CD14-positive monocyte (primary cell): ENCODE results near the gene SEC14L1. TPM values are rescaled to one million over a fixed set of nuclear protein-coding genes. Genes with fewer than 3 reads are reported as not detected.

Experiments used
- DNase-seq, 3 donors: peaks; one replicate each; pipeline ENCODE4 v3.0.0-alpha.2; 2011 to 2022
- H2AFZ ChIP-seq: 2 replicates; pipeline ENCODE4 v1.6.0; 2012; ENCODE audit warnings: mild to moderate bottlenecking, low read depth, low read length, inconsistent platforms; ENCODE audit not compliant: insufficient read depth, poor library complexity, severe bottlenecking
- H3K27ac ChIP-seq, 2 donors: 1 replicate in 1 of 2; 2 replicates in 1 of 2; pipeline ENCODE4 v1.5.1; 2012 to 2013; ENCODE audit warnings: low read length in 2 of 2, control low read depth in 1 of 2, inconsistent platforms in 1 of 2, low read depth in 1 of 2, mild to moderate bottlenecking in 1 of 2
- H3K27me3 ChIP-seq, 2 donors: one replicate each; pipeline versions ENCODE4 v1.6.0 to v1.6.1; 2011 to 2013; ENCODE audit warnings: low read length in 2 of 2; ENCODE audit not compliant: control insufficient read depth in 2 of 2, insufficient read depth in 2 of 2
- H3K36me3 ChIP-seq, 2 donors: replicated peaks in 1 of 2; 1 replicate in 1 of 2; 2 replicates in 1 of 2; pipeline versions ENCODE4 v1.5.1 to v1.6.1; 2012 to 2013; ENCODE audit warnings: low read length in 2 of 2, control low read depth in 1 of 2, inconsistent platforms in 1 of 2, mild to moderate bottlenecking in 1 of 2; ENCODE audit not compliant: insufficient read depth in 2 of 2, control insufficient read depth in 1 of 2
- H3K4me1 ChIP-seq, 2 donors: 1 replicate in 1 of 2; 2 replicates in 1 of 2; pipeline versions ENCODE4 v1.5.1 to v1.6.1; 2012 to 2013; ENCODE audit warnings: low read length in 2 of 2, control low read depth in 1 of 2, inconsistent platforms in 1 of 2, mild to moderate bottlenecking in 1 of 2, moderate library complexity in 1 of 2; ENCODE audit not compliant: insufficient read depth in 2 of 2, control insufficient read depth in 1 of 2
- H3K4me2 ChIP-seq: replicated peaks from 2 replicates; pipeline ENCODE3; 2012; ENCODE audit warnings: low read length, moderate library complexity, mild to moderate bottlenecking; ENCODE audit not compliant: poor library complexity, severe bottlenecking; ENCODE audit errors: extremely low read depth
- H3K4me3 ChIP-seq, 3 experiments: fragments of 200-600 bp in 1 of 3; sonication (generic) in 1 of 3; replicated peaks in 1 of 3; 1 replicate in 2 of 3; 2 replicates in 1 of 3; pipeline ENCODE4 v1.5.1; 2011 to 2013; ENCODE audit warnings: low read length in 3 of 3, mild to moderate bottlenecking in 3 of 3, control low read depth in 2 of 3, low read depth in 2 of 3, inconsistent platforms in 1 of 3, moderate library complexity in 1 of 3
- H3K79me2 ChIP-seq: 2 replicates; pipeline ENCODE4 v1.6.0; 2012; ENCODE audit warnings: mild to moderate bottlenecking, control low read depth, inconsistent platforms, low read length, moderate library complexity; ENCODE audit not compliant: insufficient read depth
- H3K9ac ChIP-seq: 2 replicates; pipeline ENCODE4 v1.6.0; 2017; ENCODE audit warnings: low read length, mild to moderate bottlenecking; ENCODE audit not compliant: insufficient read depth, poor library complexity, severe bottlenecking
- H3K9me3 ChIP-seq, 2 donors: replicated peaks in 1 of 2; 1 replicate in 1 of 2; 2 replicates in 1 of 2; pipeline versions ENCODE4 v1.5.1 to v1.6.1; 2012 to 2013; ENCODE audit warnings: low read length in 2 of 2, control low read depth in 1 of 2; ENCODE audit not compliant: control insufficient read depth in 1 of 2, insufficient read depth in 1 of 2
- H4K20me1 ChIP-seq: 2 replicates; pipeline ENCODE4 v1.6.0; 2012; ENCODE audit warnings: mild to moderate bottlenecking, low read length, control low read depth, moderate library complexity; ENCODE audit not compliant: insufficient read depth
- H3K27ac Mint-ChIP-seq, 7 donors: one replicate each; pipeline ENCODE4 v1.8.0; 2020; ENCODE audit warnings: mild to moderate bottlenecking in 7 of 7, mixed read lengths in 7 of 7, moderate library complexity in 6 of 7, inconsistent platforms in 2 of 7
- H3K27me3 Mint-ChIP-seq, 3 donors: one replicate each; pipeline ENCODE4 v1.8.0; 2021 to 2022; ENCODE audit warnings: low read depth in 3 of 3, mild to moderate bottlenecking in 3 of 3, mixed read lengths in 3 of 3, moderate library complexity in 3 of 3, inconsistent platforms in 1 of 3
- H3K36me3 Mint-ChIP-seq, 2 donors: one replicate each; pipeline ENCODE4 v1.8.0; 2020; ENCODE audit warnings: mixed read lengths in 2 of 2, inconsistent platforms in 1 of 2, mild to moderate bottlenecking in 1 of 2
- H3K4me1 Mint-ChIP-seq: one replicate; pipeline ENCODE4 v1.8.0; 2020; ENCODE audit warnings: mild to moderate bottlenecking, mixed read lengths
- H3K4me3 Mint-ChIP-seq, 2 donors: one replicate each; pipeline ENCODE4 v1.8.0; 2020; ENCODE audit warnings: mild to moderate bottlenecking in 2 of 2, mixed read lengths in 2 of 2, moderate library complexity in 1 of 2
- H3K9me3 Mint-ChIP-seq, 7 donors: one replicate each; pipeline ENCODE4 v1.8.0; 2020 to 2022; ENCODE audit warnings: mixed read lengths in 7 of 7, mild to moderate bottlenecking in 6 of 7, moderate library complexity in 6 of 7, inconsistent platforms in 2 of 7
- WGBS: methylation state at CpG from one replicate; pipeline ENCODE4 v1.1.5; 2013; ENCODE audit warnings: missing lambda C conversion rate; ENCODE audit not compliant: insufficient coverage; 5-methylcytosine and 5-hydroxymethylcytosine counted together
- intact Hi-C, 2 donors: fragments of 100-400 bp; cut with micrococcal nuclease; formaldehyde crosslinking; loops; one replicate each; pipeline versions ENCODE4 v1.15.0 to v1.15.1; 2023
- polyA plus RNA-seq, 3 donors: library from polyadenylated mRNA; depleted of rRNA in 1 of 3; unstranded in 2 of 3; stranded (reverse) in 1 of 3; fragments of 300-500 nt in 2 of 3; fragments of >200 nt in 1 of 3; fragmentation: Illumina TruSeq in 2 of 3; gene quantifications; 1 replicate in 2 of 3; 2 replicates in 1 of 3; pipeline ENCODE4 v1.2.3, GENCODE V29; 2012 to 2021
- TF ChIP-seq, protein P1 (sequence below): fragments of 200-600 bp; IDR thresholded peaks from one replicate; pipeline ENCODE4 v1.8.0; 2022; ENCODE audit warnings: antibody characterized with exemption, mild to moderate bottlenecking

The SEC14L1 gene
- polyA plus RNA-seq, 3 donors: 34.1 to 76.4 (median 43.2) TPM

DNA sequence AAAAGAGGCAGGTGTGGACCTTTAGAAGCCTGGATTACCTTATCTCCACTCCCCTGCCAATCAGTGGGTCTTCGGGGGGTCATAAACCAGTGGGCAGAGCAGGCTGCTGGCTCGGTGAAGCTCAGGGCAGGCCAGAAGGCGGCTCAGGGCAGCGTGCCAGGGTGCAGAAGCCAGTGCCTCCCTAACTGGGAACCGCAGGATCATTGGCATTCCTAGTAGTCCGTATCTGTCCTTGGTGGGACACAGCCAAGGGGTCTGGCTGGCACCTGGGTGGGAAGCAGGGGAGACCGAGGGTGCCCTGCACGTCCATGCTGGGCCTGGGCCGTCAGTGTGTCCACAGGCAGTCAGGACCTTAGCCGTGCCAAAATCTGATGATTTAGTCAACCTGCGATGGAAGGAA lies 76.8 kb downstream of the SEC14L1 start:
- 97% methylated on average over 10 of the region's 11 CpGs for WGBS
- H3K4me3 Mint-ChIP-seq: no peak overlapping the region
- peaks cover 5 to 6% of the 10 kb centered on the region in 2 donors for H3K4me1 ChIP-seq
- H3K9me3 Mint-ChIP-seq: no peaks in the 10 kb centered on the region
- H3K36me3 ChIP-seq: peaks cover 53 to 64% of the 10 kb centered on the region in 2 donors
- peaks cover 66 to 72% of the 10 kb centered on the region in 2 donors for H3K36me3 Mint-ChIP-seq
- H3K4me3 ChIP-seq: no peak overlapping the region
- H3K27ac ChIP-seq: no peak overlapping the region
- H3K9ac ChIP-seq: no peak overlapping the region
- intact Hi-C loops: no loop called here
- H4K20me1 ChIP-seq: peaks cover 44% of the 10 kb centered on the region
- no peaks in the 10 kb centered on the region for H3K9me3 ChIP-seq
- TF ChIP-seq, protein P1, sequence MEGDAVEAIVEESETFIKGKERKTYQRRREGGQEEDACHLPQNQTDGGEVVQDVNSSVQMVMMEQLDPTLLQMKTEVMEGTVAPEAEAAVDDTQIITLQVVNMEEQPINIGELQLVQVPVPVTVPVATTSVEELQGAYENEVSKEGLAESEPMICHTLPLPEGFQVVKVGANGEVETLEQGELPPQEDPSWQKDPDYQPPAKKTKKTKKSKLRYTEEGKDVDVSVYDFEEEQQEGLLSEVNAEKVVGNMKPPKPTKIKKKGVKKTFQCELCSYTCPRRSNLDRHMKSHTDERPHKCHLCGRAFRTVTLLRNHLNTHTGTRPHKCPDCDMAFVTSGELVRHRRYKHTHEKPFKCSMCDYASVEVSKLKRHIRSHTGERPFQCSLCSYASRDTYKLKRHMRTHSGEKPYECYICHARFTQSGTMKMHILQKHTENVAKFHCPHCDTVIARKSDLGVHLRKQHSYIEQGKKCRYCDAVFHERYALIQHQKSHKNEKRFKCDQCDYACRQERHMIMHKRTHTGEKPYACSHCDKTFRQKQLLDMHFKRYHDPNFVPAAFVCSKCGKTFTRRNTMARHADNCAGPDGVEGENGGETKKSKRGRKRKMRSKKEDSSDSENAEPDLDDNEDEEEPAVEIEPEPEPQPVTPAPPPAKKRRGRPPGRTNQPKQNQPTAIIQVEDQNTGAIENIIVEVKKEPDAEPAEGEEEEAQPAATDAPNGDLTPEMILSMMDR: no peak
- peaks cover 4% of the 10 kb centered on the region for H3K4me1 Mint-ChIP-seq
- H3K27me3 Mint-ChIP-seq: peaks cover 0 to 1% (median under 1%) of the 10 kb centered on the region in 3 donors
- H3K27me3 ChIP-seq: no peaks in the 10 kb centered on the region
- H3K79me2 ChIP-seq: no peaks in the 10 kb centered on the region
- H3K27ac Mint-ChIP-seq: no peak overlapping the region
- no peak overlapping the region for H3K4me2 ChIP-seq
- no peak overlapping the region for H2AFZ ChIP-seq
- no peak for DNase-seq

DNA sequence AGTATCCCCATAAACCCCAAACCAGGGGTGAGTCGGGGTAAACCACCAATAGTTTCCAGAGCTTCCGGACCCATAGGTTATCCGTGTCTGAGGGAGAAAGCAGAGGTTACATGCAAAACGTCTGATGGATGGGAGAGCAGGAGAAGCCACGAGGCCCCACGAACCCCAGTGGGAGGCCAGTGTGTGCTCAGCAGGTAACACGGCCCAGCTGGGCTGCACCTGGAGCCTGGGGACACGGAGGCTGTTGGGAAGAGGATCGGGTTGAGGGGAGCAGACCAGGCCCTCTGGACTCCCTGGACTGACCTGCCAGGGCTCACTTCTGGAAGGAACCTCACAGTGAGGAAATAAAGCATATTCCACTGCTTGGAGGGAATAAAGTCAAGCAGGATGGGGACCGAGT lies 78.1 kb downstream of the SEC14L1 start:
- Mint-ChIP-seq H3K27me3 (peaks cover 0 to 3% (median 0%) of the 10 kb centered on the region in 3 donors), H3K36me3 (peaks cover 52 to 58% of the 10 kb centered on the region in 2 donors), H3K4me3 (no peak overlapping the region), H3K9me3 (peaks cover 0 to 5% (median 0%) of the 10 kb centered on the region in 7 donors), H3K27ac (peak overlapping the region in 2 of 7 donors; percentile 9 to 16), H3K4me1 (no peaks in the 10 kb centered on the region)
- peaks cover 30% of the 10 kb centered on the region for H4K20me1 ChIP-seq
- no peak overlapping the region for H3K27ac ChIP-seq
- no peak for DNase-seq
- H3K79me2 ChIP-seq: no peaks in the 10 kb centered on the region
- no peak overlapping the region for H2AFZ ChIP-seq
- H3K9ac ChIP-seq: no peak overlapping the region
- TF ChIP-seq, protein P1: no peak
- H3K4me2 ChIP-seq: no peak overlapping the region
- H3K27me3 ChIP-seq: no peaks in the 10 kb centered on the region
- peaks cover 40 to 51% of the 10 kb centered on the region in 2 donors for H3K36me3 ChIP-seq
- no peaks in the 10 kb centered on the region for H3K9me3 ChIP-seq
- no peaks in the 10 kb centered on the region for H3K4me1 ChIP-seq
- 92% methylated on average over 9 of the region's 10 CpGs for WGBS
- no peak overlapping the region for H3K4me3 ChIP-seq
- intact Hi-C loops: no loop called here
